ENCODE measurements around the gene CYTH1.

The CYTH1 gene

GRCh38 chr17:78719630-78720298, 62.3 kb downstream of the CYTH1 start:
- H3K36me3 ChIP-seq (ENCODE audit: insufficient read depth): no peaks in the 10 kb centered on the region
- H3K4me2 ChIP-seq: peak overlapping the region; percentile 93
- peak overlapping the region; percentile 93; the same call in 1 of the 2 replicates for H3K27ac ChIP-seq
- H3K9ac ChIP-seq: no peak overlapping the region; the same call in 1 of the 2 replicates
- no peak overlapping the region for H2AFZ ChIP-seq (ENCODE audit: low read depth)
- H3K79me2 ChIP-seq (ENCODE audit: insufficient read depth, low read depth): peaks cover 100% of the 10 kb centered on the region
- TF ChIP-seq, protein P1, sequence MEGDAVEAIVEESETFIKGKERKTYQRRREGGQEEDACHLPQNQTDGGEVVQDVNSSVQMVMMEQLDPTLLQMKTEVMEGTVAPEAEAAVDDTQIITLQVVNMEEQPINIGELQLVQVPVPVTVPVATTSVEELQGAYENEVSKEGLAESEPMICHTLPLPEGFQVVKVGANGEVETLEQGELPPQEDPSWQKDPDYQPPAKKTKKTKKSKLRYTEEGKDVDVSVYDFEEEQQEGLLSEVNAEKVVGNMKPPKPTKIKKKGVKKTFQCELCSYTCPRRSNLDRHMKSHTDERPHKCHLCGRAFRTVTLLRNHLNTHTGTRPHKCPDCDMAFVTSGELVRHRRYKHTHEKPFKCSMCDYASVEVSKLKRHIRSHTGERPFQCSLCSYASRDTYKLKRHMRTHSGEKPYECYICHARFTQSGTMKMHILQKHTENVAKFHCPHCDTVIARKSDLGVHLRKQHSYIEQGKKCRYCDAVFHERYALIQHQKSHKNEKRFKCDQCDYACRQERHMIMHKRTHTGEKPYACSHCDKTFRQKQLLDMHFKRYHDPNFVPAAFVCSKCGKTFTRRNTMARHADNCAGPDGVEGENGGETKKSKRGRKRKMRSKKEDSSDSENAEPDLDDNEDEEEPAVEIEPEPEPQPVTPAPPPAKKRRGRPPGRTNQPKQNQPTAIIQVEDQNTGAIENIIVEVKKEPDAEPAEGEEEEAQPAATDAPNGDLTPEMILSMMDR (conservative IDR thresholded peaks at IDR 0.05; ENCODE audit: low read depth, low read length): no peak
- no peaks in the 10 kb centered on the region for H4K20me1 ChIP-seq (ENCODE audit: insufficient read depth)
- peaks cover 93% of the 10 kb centered on the region for H3K4me1 ChIP-seq (ENCODE audit: low read depth, poor library complexity, severe bottlenecking)
- no peaks in the 10 kb centered on the region for H3K27me3 ChIP-seq (ENCODE audit: insufficient read depth, low read depth)
- no peak overlapping the region for H3K4me3 ChIP-seq (IDR thresholded peaks at IDR 0.05; ENCODE audit: insufficient read depth, low read depth, low read length)

GRCh38 chr17:78718575-78719208, 63.4 kb downstream of the CYTH1 start:
- no peaks in the 10 kb centered on the region for H3K36me3 ChIP-seq (ENCODE audit: insufficient read depth)
- no peaks in the 10 kb centered on the region for H4K20me1 ChIP-seq (ENCODE audit: insufficient read depth)
- H2AFZ ChIP-seq (ENCODE audit: low read depth): no peak overlapping the region
- H3K4me1 ChIP-seq (ENCODE audit: low read depth, poor library complexity, severe bottlenecking): peaks cover 93% of the 10 kb centered on the region
- no peaks in the 10 kb centered on the region for H3K27me3 ChIP-seq (ENCODE audit: insufficient read depth, low read depth)
- H3K4me3 ChIP-seq (IDR thresholded peaks at IDR 0.05; ENCODE audit: insufficient read depth, low read depth, low read length): no peak overlapping the region
- H3K27ac ChIP-seq: peak overlapping the region; percentile 93
- TF ChIP-seq, protein P1 (conservative IDR thresholded peaks at IDR 0.05; ENCODE audit: low read depth, low read length): no peak
- H3K4me2 ChIP-seq: peak overlapping the region; percentile 93
- peak overlapping the region; percentile 86; the same call in 1 of the 2 replicates for H3K9ac ChIP-seq
- peaks cover 100% of the 10 kb centered on the region for H3K79me2 ChIP-seq (ENCODE audit: insufficient read depth, low read depth)

DNA sequence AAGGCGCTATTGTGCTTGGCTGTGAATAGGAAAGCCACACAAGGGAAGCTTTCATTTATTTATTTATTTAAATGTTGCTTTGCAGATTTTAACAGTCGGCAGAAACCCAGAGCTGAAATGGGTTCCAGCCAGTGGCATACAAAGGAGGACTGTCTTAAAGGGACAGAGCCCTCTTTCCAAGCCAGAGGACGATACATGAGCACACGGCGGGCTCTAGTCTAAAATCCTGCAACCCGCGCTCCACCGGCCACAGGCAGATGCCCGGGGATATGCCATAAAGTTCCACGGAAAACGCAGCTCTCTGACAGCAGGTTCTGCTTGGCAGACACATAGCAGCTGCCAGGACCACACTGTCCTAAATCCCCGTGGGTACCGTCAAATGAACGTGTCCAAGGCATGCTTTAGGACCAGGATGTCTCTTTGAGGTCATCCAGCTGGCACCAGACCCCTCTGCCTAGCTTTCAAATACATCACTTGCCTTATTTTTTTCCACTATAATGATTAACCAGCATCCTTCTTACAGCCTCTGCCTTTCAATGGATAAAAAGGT, 64.6 kb downstream of the CYTH1 start:
- TF ChIP-seq, protein P1 (conservative IDR thresholded peaks at IDR 0.05; ENCODE audit: low read depth, low read length): no peak
- Histone ChIP-seq H3K4me1 (ENCODE audit: low read depth, poor library complexity, severe bottlenecking) (peaks cover 90% of the 10 kb centered on the region), H3K36me3 (ENCODE audit: insufficient read depth) (no peaks in the 10 kb centered on the region), H3K27ac (peak overlapping the region; percentile 93), H3K4me3 (IDR thresholded peaks at IDR 0.05; ENCODE audit: insufficient read depth, low read depth, low read length) (no peak overlapping the region), H4K20me1 (ENCODE audit: insufficient read depth) (no peaks in the 10 kb centered on the region), H2AFZ (ENCODE audit: low read depth) (no peak overlapping the region), H3K9ac (peak overlapping the region; percentile 86), H3K4me2 (peak overlapping the region; percentile 93), H3K27me3 (ENCODE audit: insufficient read depth, low read depth) (no peaks in the 10 kb centered on the region), H3K79me2 (ENCODE audit: insufficient read depth, low read depth) (peaks cover 100% of the 10 kb centered on the region)

GRCh38 chr17:78716814-78717393, 65.2 kb downstream of the CYTH1 start:
- Histone ChIP-seq H2AFZ (ENCODE audit: low read depth) (no peak overlapping the region; the same call in 1 of the 2 replicates), H3K9ac (peak overlapping the region; percentile 86), H3K4me2 (peak overlapping the region; percentile 93), H3K4me3 (IDR thresholded peaks at IDR 0.05; ENCODE audit: insufficient read depth, low read depth, low read length) (no peak overlapping the region), H3K79me2 (ENCODE audit: insufficient read depth, low read depth) (peaks cover 99% of the 10 kb centered on the region), H3K4me1 (ENCODE audit: low read depth, poor library complexity, severe bottlenecking) (peaks cover 87% of the 10 kb centered on the region), H4K20me1 (ENCODE audit: insufficient read depth) (no peaks in the 10 kb centered on the region), H3K27me3 (ENCODE audit: insufficient read depth, low read depth) (no peaks in the 10 kb centered on the region), H3K27ac (peak overlapping the region; percentile 93), H3K36me3 (ENCODE audit: insufficient read depth) (no peaks in the 10 kb centered on the region)
- TF ChIP-seq, protein P1 (conservative IDR thresholded peaks at IDR 0.05; ENCODE audit: low read depth, low read length): no peak

Data from KMS-11 (cell line).